ENCODE results near the gene APOBEC2. TPM values are rescaled to one million over a fixed set of nuclear protein-coding genes. Genes with fewer than 3 reads are reported as not detected.

The APOBEC2 gene
- total RNA-seq, 2 experiments from 2014 or later, result not detected

- H3K27ac Mint-ChIP-seq, result no peak overlapping the region
- ChIA-PET CTCF (interaction anchor here (0.6 kb wide), 1 partner anchor 10 kb away, joined by 3 read pairs; no protein-coding TSS in a partner anchor), POLR2A (no interaction called here)
- peaks cover 64% of the 10 kb centered on the region for H3K4me1 Mint-ChIP-seq (ENCODE audit: low read depth)
- H3K4me3 Mint-ChIP-seq, result no peak overlapping the region
- intact Hi-C loops (cut with micrococcal nuclease), result no loop called here
- DNase-seq, result no peak
- no peaks in the 10 kb centered on the region for H3K27me3 Mint-ChIP-seq
- peaks cover 35% of the 10 kb centered on the region for H3K36me3 Mint-ChIP-seq
- H3K9me3 Mint-ChIP-seq, result no peaks in the 10 kb centered on the region
Measured at GRCh38 chr6:41077536-41077935, 24.5 kb downstream of the APOBEC2 start.

- peaks cover 41% of the 10 kb centered on the region for H3K36me3 Mint-ChIP-seq
- POLR2A ChIA-PET, result no interaction called here
- intact Hi-C loops (cut with micrococcal nuclease), result no loop called here
- DNase-seq, result no peak
- H3K9me3 Mint-ChIP-seq, result no peaks in the 10 kb centered on the region
- H3K4me3 Mint-ChIP-seq, result no peak overlapping the region
- CTCF ChIA-PET, result interaction anchor here (0.6 kb wide), 1 partner anchor 10 kb away, joined by 3 read pairs; no protein-coding TSS in a partner anchor
- H3K27ac Mint-ChIP-seq, result no peak overlapping the region
- H3K27me3 Mint-ChIP-seq, result no peaks in the 10 kb centered on the region
- peaks cover 64% of the 10 kb centered on the region for H3K4me1 Mint-ChIP-seq (ENCODE audit: low read depth)
Measured at GRCh38 chr6:41078101-41078500, 25.1 kb downstream of the APOBEC2 start.

GRCh38 chr6:41079080-41079479 lies 26.1 kb downstream of the APOBEC2 start:
- DNase-seq, result no peak
- CTCF ChIA-PET, result interaction anchor here (1.5 kb wide), 1 partner anchor 9 kb away, joined by 4 read pairs; no protein-coding TSS in a partner anchor
- Mint-ChIP-seq H3K27me3 (no peaks in the 10 kb centered on the region), H3K36me3 (peaks cover 44% of the 10 kb centered on the region), H3K4me1 (ENCODE audit: low read depth) (peaks cover 65% of the 10 kb centered on the region), H3K4me3 (no peak overlapping the region), H3K27ac (peak overlapping the region; percentile 44), H3K9me3 (no peaks in the 10 kb centered on the region)
- intact Hi-C loops (cut with micrococcal nuclease), result no loop called here
- POLR2A ChIA-PET, result no interaction called here

GRCh38 chr6:41080621-41081020 lies 27.6 kb downstream of the APOBEC2 start:
- intact Hi-C loops (cut with micrococcal nuclease), result no loop called here
- H3K4me1 Mint-ChIP-seq (ENCODE audit: low read depth), result peaks cover 52% of the 10 kb centered on the region
- CTCF ChIA-PET, result no interaction called here
- peak overlapping the region; percentile 36 for H3K4me3 Mint-ChIP-seq
- H3K27ac Mint-ChIP-seq, result peak overlapping the region; percentile 86
- POLR2A ChIA-PET, result no interaction called here
- peak; percentile 18 for DNase-seq
- H3K36me3 Mint-ChIP-seq, result peaks cover 43% of the 10 kb centered on the region
- H3K9me3 Mint-ChIP-seq, result no peaks in the 10 kb centered on the region
- no peaks in the 10 kb centered on the region for H3K27me3 Mint-ChIP-seq

GRCh38 chr6:41083072-41083471 lies 30.1 kb downstream of the APOBEC2 start:
- Mint-ChIP-seq H3K4me1 (ENCODE audit: low read depth) (peaks cover 38% of the 10 kb centered on the region), H3K27me3 (no peaks in the 10 kb centered on the region), H3K4me3 (no peak overlapping the region), H3K36me3 (peaks cover 52% of the 10 kb centered on the region), H3K9me3 (no peaks in the 10 kb centered on the region), H3K27ac (no peak overlapping the region)
- CTCF ChIA-PET, result interaction anchor here (1.1 to 1.5 kb wide), 2 partner anchors 10 to 99 kb away, joined by 4 to 7 read pairs; no protein-coding TSS in a partner anchor
- intact Hi-C loops (cut with micrococcal nuclease), result no loop called here
- no peak for DNase-seq
- POLR2A ChIA-PET, result no interaction called here

GRCh38 chr6:41085182-41085581 lies 32.2 kb downstream of the APOBEC2 start:
- Mint-ChIP-seq H3K36me3 (peaks cover 50% of the 10 kb centered on the region), H3K27ac (no peak overlapping the region), H3K27me3 (no peaks in the 10 kb centered on the region), H3K4me3 (no peak overlapping the region), H3K4me1 (ENCODE audit: low read depth) (peaks cover 22% of the 10 kb centered on the region), H3K9me3 (no peaks in the 10 kb centered on the region)
- POLR2A ChIA-PET, result no interaction called here
- no peak for DNase-seq
- intact Hi-C loops (cut with micrococcal nuclease), result no loop called here
- CTCF ChIA-PET, result interaction anchor here (0.5 kb wide), 1 partner anchor 59 kb away, joined by 3 read pairs; no protein-coding TSS in a partner anchor

- H3K27me3 Mint-ChIP-seq, result no peaks in the 10 kb centered on the region
- DNase-seq, result no peak
- H3K4me1 Mint-ChIP-seq (ENCODE audit: low read depth), result peaks cover 7% of the 10 kb centered on the region
- no peaks in the 10 kb centered on the region for H3K9me3 Mint-ChIP-seq
- intact Hi-C loops (cut with micrococcal nuclease), result no loop called here
- peaks cover 49% of the 10 kb centered on the region for H3K36me3 Mint-ChIP-seq
- POLR2A ChIA-PET, result no interaction called here
- no peak overlapping the region for H3K4me3 Mint-ChIP-seq
- CTCF ChIA-PET, result no interaction called here
- H3K27ac Mint-ChIP-seq, result no peak overlapping the region
Measured at GRCh38 chr6:41088451-41088850, 35.4 kb downstream of the APOBEC2 start.

GRCh38 chr6:41090841-41091761 lies 38.1 kb downstream of the APOBEC2 start:
- no peak overlapping the region for H3K4me3 Mint-ChIP-seq
- peaks cover 53% of the 10 kb centered on the region for H3K36me3 Mint-ChIP-seq
- intact Hi-C loops (cut with micrococcal nuclease), result no loop called here
- CTCF ChIA-PET, result interaction anchor here (0.8 to 3.5 kb wide), 5 partner anchors 25 to 227 kb away, joined by 3 to 29 read pairs (median 4); no protein-coding TSS in a partner anchor
- no peaks in the 10 kb centered on the region for H3K27me3 Mint-ChIP-seq
- no peak overlapping the region for H3K27ac Mint-ChIP-seq
- H3K9me3 Mint-ChIP-seq, result no peaks in the 10 kb centered on the region
- H3K4me1 Mint-ChIP-seq (ENCODE audit: low read depth), result no peaks in the 10 kb centered on the region
- POLR2A ChIA-PET, result no interaction called here
- DNase-seq, result no peak

GRCh38 chr6:41092421-41093140 lies 39.6 kb downstream of the APOBEC2 start:
- H3K36me3 Mint-ChIP-seq, result peaks cover 57% of the 10 kb centered on the region
- no peak overlapping the region for H3K4me3 Mint-ChIP-seq
- ChIA-PET CTCF (interaction anchor here (0.6 to 3.5 kb wide), 10 partner anchors 10 to 226 kb away, joined by 3 to 29 read pairs (median 4); no protein-coding TSS in a partner anchor), POLR2A (no interaction called here)
- no peaks in the 10 kb centered on the region for H3K27me3 Mint-ChIP-seq
- no peak for DNase-seq
- H3K9me3 Mint-ChIP-seq, result no peaks in the 10 kb centered on the region
- intact Hi-C loops (cut with micrococcal nuclease), result loop anchor here (1.0 to 2.0 kb wide), 2 partner anchors 90 to 226 kb away; no protein-coding TSS in a partner anchor
- H3K27ac Mint-ChIP-seq, result no peak overlapping the region
- no peaks in the 10 kb centered on the region for H3K4me1 Mint-ChIP-seq (ENCODE audit: low read depth)

- Mint-ChIP-seq H3K27ac (no peak overlapping the region), H3K9me3 (no peaks in the 10 kb centered on the region), H3K36me3 (peaks cover 67% of the 10 kb centered on the region), H3K4me1 (ENCODE audit: low read depth) (no peaks in the 10 kb centered on the region), H3K27me3 (no peaks in the 10 kb centered on the region), H3K4me3 (no peak overlapping the region)
- ChIA-PET CTCF (interaction anchor here (0.6 to 3.5 kb wide), 4 partner anchors 11 to 498 kb away, joined by 3 to 29 read pairs (median 4); no protein-coding TSS in a partner anchor), POLR2A (interaction anchor here (0.7 kb wide), 1 partner anchor 333 kb away, joined by 4 read pairs; no protein-coding TSS in a partner anchor)
- DNase-seq, result no peak
- intact Hi-C loops (cut with micrococcal nuclease), result loop anchor here (2.0 kb wide), 1 partner anchor 225 kb away; no protein-coding TSS in a partner anchor
Measured at GRCh38 chr6:41093729-41094128, 40.7 kb downstream of the APOBEC2 start.

- peaks cover 65% of the 10 kb centered on the region for H3K36me3 Mint-ChIP-seq
- no peaks in the 10 kb centered on the region for H3K4me1 Mint-ChIP-seq (ENCODE audit: low read depth)
- POLR2A ChIA-PET, result no interaction called here
- CTCF ChIA-PET, result no interaction called here
- no peak overlapping the region for H3K4me3 Mint-ChIP-seq
- DNase-seq, result no peak
- H3K9me3 Mint-ChIP-seq, result no peaks in the 10 kb centered on the region
- intact Hi-C loops (cut with micrococcal nuclease), result no loop called here
- H3K27me3 Mint-ChIP-seq, result no peaks in the 10 kb centered on the region
- H3K27ac Mint-ChIP-seq, result no peak overlapping the region
Measured at GRCh38 chr6:41097467-41098090, 44.6 kb downstream of the APOBEC2 start.

- POLR2A ChIA-PET, result no interaction called here
- DNase-seq, result no peak
- H3K27me3 Mint-ChIP-seq, result no peaks in the 10 kb centered on the region
- intact Hi-C loops (cut with micrococcal nuclease), result no loop called here
- no peaks in the 10 kb centered on the region for H3K9me3 Mint-ChIP-seq
- CTCF ChIA-PET, result no interaction called here
- no peaks in the 10 kb centered on the region for H3K4me1 Mint-ChIP-seq (ENCODE audit: low read depth)
- peaks cover 63% of the 10 kb centered on the region for H3K36me3 Mint-ChIP-seq
- H3K27ac Mint-ChIP-seq, result no peak overlapping the region
- H3K4me3 Mint-ChIP-seq, result no peak overlapping the region
Measured at GRCh38 chr6:41098366-41098765, 45.4 kb downstream of the APOBEC2 start.
